MCF 10A (cell line): ENCODE data around the gene ATP6V1B1. TPM values are rescaled to one million over a fixed set of nuclear protein-coding genes. Genes with fewer than 3 reads are reported as not detected.

Source experiments
- BruUV-seq: library from RNA; stranded (reverse); fragments of 400-500 nt; replicated peaks from 2 replicates; lab custom pipeline; 2021; lab: Mats Ljungman, UMichigan
- CTCF ChIA-PET: fragments of 300-600 bp; sonication (Branson Sonifier 250); formaldehyde crosslinking; extraction: SDS; loops from one replicate; lab custom pipeline; 2021; ENCODE audit warnings: antibody characterized with exemption, inconsistent platforms; lab: Yijun Ruan, JAX
- POLR2A ChIA-PET: fragments of 300-600, 350-650 bp; sonication (Branson Sonifier 250); formaldehyde crosslinking; extraction: SDS; loops from one replicate; lab custom pipeline; 2020; ENCODE audit warnings: antibody characterized with exemption, inconsistent platforms; lab: Yijun Ruan, JAX
- DNase-seq: peaks from one replicate; pipeline ENCODE4 v3.0.0-alpha.2; 2018; ENCODE audit not compliant: unreplicated experiment
- H3K27ac Mint-ChIP-seq: one replicate; pipeline ENCODE4 v1.8.0; 2022; ENCODE audit warnings: mild to moderate bottlenecking, low read depth, mixed read lengths; ENCODE audit not compliant: unreplicated experiment
- H3K27me3 Mint-ChIP-seq: one replicate; pipeline ENCODE4 v1.8.0; 2022; ENCODE audit warnings: mixed read lengths; ENCODE audit not compliant: insufficient read depth, unreplicated experiment
- H3K36me3 Mint-ChIP-seq: one replicate; pipeline ENCODE4 v1.8.0; 2022; ENCODE audit warnings: mild to moderate bottlenecking, moderate library complexity, mixed read lengths; ENCODE audit not compliant: insufficient read depth, unreplicated experiment
- H3K4me1 Mint-ChIP-seq: one replicate; pipeline ENCODE4 v1.8.0; 2022; ENCODE audit warnings: mixed read lengths; ENCODE audit not compliant: insufficient read depth, unreplicated experiment
- H3K4me3 Mint-ChIP-seq: one replicate; pipeline ENCODE4 v1.8.0; 2022; ENCODE audit warnings: mild to moderate bottlenecking, moderate library complexity, mixed read lengths; ENCODE audit not compliant: unreplicated experiment
- H3K9me3 Mint-ChIP-seq: one replicate; pipeline ENCODE4 v1.8.0; 2022; ENCODE audit warnings: mixed read lengths; ENCODE audit not compliant: unreplicated experiment
- intact Hi-C: fragments of 100-400 bp; cut with micrococcal nuclease; formaldehyde crosslinking; loops from 2 replicates; pipeline ENCODE4 v1.14.1; 2022
- total RNA-seq: library from RNA; stranded (reverse); gene quantifications from 2 replicates; pipeline ENCODE4 v1.2.3, GENCODE V29; 2022
- TF ChIP-seq, protein P1 (sequence below): fragments of 200-600 bp; IDR thresholded peaks from one replicate; pipeline ENCODE4 v1.8.0; 2022; ENCODE audit warnings: antibody characterized with exemption, mild to moderate bottlenecking; ENCODE audit not compliant: unreplicated experiment

Gene ATP6V1B1
- total RNA-seq, 1 experiment from 2014 or later: not detected

DNA sequence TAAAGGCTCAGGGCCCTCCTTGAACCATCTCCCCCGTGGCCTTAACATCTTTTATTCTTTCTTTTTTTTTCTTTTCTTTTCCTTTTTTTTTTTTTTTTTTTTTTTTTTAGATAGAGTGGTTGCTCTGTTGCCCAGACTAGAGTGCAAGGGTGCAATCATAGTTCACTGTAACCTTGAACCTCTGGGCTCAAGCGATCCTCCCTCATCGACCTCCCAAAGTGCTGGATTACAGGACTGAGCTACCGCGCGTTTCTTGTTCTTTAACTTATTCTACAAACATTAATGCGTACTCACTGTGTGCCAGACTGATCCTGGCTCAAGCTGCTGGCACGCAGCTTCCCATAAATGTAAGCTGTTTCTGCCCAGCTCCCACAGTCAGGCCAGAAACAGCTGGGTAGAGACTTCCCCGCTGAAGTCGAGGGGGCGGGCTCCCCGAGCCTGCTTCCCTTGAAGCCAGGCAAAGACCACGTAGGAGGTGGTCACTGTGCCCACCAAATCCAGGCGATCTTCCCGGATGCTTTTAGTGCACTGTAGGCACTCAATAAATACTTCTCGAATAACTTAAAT lies 29.2 kb upstream of the ATP6V1B1 start:
- BruUV-seq: no TSS peak
- Mint-ChIP-seq H3K4me3 (no peak overlapping the region), H3K9me3 (no peaks in the 10 kb centered on the region), H3K4me1 (no peaks in the 10 kb centered on the region), H3K27me3 (peaks cover 49% of the 10 kb centered on the region), H3K27ac (no peak overlapping the region), H3K36me3 (no peaks in the 10 kb centered on the region)
- no peak for DNase-seq
- CTCF ChIA-PET: no interaction called here
- intact Hi-C loops: no loop called here
- POLR2A ChIA-PET: no interaction called here
- TF ChIP-seq, protein P1, sequence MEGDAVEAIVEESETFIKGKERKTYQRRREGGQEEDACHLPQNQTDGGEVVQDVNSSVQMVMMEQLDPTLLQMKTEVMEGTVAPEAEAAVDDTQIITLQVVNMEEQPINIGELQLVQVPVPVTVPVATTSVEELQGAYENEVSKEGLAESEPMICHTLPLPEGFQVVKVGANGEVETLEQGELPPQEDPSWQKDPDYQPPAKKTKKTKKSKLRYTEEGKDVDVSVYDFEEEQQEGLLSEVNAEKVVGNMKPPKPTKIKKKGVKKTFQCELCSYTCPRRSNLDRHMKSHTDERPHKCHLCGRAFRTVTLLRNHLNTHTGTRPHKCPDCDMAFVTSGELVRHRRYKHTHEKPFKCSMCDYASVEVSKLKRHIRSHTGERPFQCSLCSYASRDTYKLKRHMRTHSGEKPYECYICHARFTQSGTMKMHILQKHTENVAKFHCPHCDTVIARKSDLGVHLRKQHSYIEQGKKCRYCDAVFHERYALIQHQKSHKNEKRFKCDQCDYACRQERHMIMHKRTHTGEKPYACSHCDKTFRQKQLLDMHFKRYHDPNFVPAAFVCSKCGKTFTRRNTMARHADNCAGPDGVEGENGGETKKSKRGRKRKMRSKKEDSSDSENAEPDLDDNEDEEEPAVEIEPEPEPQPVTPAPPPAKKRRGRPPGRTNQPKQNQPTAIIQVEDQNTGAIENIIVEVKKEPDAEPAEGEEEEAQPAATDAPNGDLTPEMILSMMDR: no peak

DNA sequence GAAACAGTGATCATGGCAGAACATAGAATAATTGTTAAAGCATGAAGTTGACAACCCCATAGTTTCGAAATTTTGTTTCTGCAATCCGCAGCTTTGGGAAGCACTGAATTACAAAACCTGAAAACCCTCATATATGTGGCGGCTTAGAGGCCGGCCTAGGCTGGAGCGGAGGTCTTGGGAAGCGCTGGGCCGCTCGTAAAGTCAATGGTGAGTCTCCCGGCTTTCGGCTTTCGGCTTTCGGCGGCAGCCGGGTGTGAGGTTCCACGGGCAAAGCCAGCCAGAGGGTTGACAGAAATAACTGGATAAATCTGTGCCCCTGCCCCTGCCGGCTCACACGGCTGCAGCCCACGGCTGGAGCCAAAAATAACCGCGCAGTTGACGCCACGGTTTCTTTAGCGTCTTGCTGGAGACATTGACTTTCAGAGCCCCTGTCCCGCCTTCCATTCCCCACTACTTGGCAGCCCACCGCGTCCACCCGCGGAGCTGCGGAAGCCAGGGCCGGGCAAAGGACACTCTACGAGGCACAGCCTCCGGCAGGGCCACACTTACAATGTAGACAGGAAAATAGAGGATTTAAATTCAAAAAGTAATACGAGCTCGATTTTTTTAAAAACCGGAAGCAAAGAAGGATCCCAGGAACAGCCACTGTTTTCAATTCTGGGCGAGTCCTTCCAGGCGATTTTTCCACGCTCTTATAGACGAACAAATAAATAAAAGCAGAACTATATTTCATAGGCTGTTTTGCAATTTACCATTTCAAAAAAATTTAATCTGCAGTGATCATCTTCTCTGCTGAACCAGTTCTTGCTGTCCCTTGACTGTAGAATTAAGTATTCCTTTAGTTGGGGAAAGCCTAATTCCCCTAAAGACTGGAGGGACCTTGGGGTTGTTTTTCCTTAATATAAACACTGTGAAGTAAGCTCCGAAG lies 28.3 kb upstream of the ATP6V1B1 start:
- no peaks in the 10 kb centered on the region for H3K4me1 Mint-ChIP-seq
- no peak overlapping the region for H3K4me3 Mint-ChIP-seq
- H3K36me3 Mint-ChIP-seq: no peaks in the 10 kb centered on the region
- ChIA-PET CTCF (no interaction called here), POLR2A (interaction anchor here (0.8 kb wide), 1 partner anchor 10 kb away, joined by 3 read pairs; no protein-coding TSS in a partner anchor)
- DNase-seq: no peak
- H3K9me3 Mint-ChIP-seq: no peaks in the 10 kb centered on the region
- intact Hi-C loops: no loop called here
- H3K27ac Mint-ChIP-seq: no peak overlapping the region
- peaks cover 49% of the 10 kb centered on the region for H3K27me3 Mint-ChIP-seq
- no TSS peak for BruUV-seq
- TF ChIP-seq, protein P1: no peak

DNA sequence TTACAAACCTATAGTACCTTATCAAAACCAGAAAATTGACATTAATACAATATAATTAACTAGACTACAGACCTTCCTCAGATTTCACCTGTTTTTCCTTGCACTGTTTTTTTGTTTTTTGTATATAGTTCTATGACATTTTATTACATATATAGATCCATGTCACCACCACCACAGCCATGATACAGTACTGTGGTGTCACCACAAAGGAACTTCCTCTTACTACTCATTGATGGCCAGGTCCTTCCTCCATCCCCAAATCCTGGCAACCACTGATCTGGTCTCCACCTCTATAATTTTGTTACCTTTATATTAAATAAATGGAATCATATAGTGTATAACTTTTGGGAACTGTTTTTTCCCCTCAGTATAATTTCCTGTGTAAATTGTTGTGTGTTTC lies 19.4 kb upstream of the ATP6V1B1 start:
- Mint-ChIP-seq H3K4me1 (no peaks in the 10 kb centered on the region), H3K36me3 (no peaks in the 10 kb centered on the region), H3K4me3 (no peak overlapping the region), H3K27me3 (peaks cover 37% of the 10 kb centered on the region), H3K9me3 (no peaks in the 10 kb centered on the region), H3K27ac (no peak overlapping the region)
- BruUV-seq: no TSS peak
- ChIA-PET POLR2A (no interaction called here), CTCF (interaction anchor here (0.6 to 2.0 kb wide), 3 partner anchors 31 to 46 kb away, joined by 3 to 6 read pairs (median 5); no protein-coding TSS in a partner anchor)
- DNase-seq: no peak
- intact Hi-C loops: no loop called here
- TF ChIP-seq, protein P1: no peak

DNA sequence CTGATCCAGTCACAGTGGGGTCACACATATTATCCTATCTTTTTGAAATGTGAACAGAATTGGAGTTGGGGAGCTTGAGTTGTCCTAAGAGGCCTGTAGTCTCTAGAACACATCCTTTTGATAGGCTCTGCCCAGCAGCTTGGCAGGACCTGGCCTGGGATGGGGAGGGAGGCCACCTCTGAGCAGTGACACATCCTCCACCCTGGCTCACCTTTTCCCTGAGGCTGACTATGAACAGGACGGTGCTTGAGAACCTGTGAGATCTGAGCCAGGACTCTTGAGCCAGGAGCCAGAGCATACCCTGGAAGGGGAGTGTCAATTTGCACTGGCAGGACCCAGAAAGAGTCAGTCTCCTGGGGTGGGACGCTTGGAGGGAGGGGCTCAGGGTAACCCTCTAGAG lies 17.7 kb upstream of the ATP6V1B1 start:
- intact Hi-C loops: no loop called here
- POLR2A ChIA-PET: no interaction called here
- Mint-ChIP-seq H3K4me3 (no peak overlapping the region), H3K27me3 (peaks cover 21% of the 10 kb centered on the region), H3K4me1 (no peaks in the 10 kb centered on the region), H3K36me3 (no peaks in the 10 kb centered on the region), H3K9me3 (no peaks in the 10 kb centered on the region), H3K27ac (no peak overlapping the region)
- TF ChIP-seq, protein P1: no peak
- BruUV-seq: no TSS peak
- CTCF ChIA-PET: interaction anchor here (0.6 to 2.0 kb wide), 7 partner anchors 18 to 264 kb away, joined by 3 to 6 read pairs (median 3); partner anchors contain the start of gene ATP6V1B1
- no peak for DNase-seq
